Kidney capillary endothelial cell (primary cell): Measurements from ENCODE around the gene ACO1.

Experiments used
- DNase-seq: peaks from one replicate; pipeline ENCODE4 v3.0.0-alpha.2; 2018; ENCODE audit warnings: low spot score

ACO1 gene

GRCh38 chr9:32490601-32491000, 106.2 kb downstream of the ACO1 start:
- no peak for DNase-seq

DNA sequence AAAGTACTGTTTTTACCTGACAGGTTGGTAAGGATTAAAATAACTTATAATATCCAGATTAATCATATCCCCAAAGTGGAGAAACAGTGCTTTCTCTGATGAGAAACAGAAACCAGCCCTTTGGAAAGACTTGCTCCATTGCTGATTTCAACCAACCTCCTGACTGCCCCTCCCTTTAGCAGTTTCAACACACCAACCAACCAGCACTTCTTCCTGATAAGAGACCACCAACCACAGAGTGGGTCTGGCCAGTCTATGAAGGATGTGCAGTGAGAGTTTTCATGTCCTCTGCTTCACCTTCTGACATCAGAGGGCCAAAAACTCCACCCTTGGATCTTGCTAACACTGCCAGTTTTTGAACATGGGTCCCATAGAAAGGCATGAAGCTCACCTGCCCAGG, 113.5 kb downstream of the ACO1 start:
- DNase-seq, result no peak

- peak; percentile 29 for DNase-seq
Measured at GRCh38 chr9:32500768-32501167, 116.3 kb downstream of the ACO1 start.

DNA sequence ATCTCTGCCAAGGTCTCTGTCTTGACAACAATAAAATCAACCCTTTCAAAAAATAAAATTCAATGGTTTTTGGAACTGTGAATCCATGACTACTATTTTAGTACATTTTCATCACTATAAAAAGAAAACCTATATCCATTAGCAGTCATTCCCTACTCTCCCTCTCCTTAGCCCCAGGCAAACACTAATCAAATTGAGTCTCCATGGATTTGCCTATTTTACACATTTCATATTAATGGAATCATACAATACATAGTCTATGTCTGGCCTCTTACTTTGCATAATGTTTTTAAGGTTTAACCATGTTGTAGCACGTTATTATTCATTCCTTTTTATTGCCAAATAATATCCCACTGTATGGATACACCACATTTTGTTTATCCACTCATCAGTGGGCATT, 117.4 kb downstream of the ACO1 start:
- no peak for DNase-seq

- DNase-seq, result peak; percentile 60
Measured at GRCh38 chr9:32502464-32502863, 118.0 kb downstream of the ACO1 start.

DNA sequence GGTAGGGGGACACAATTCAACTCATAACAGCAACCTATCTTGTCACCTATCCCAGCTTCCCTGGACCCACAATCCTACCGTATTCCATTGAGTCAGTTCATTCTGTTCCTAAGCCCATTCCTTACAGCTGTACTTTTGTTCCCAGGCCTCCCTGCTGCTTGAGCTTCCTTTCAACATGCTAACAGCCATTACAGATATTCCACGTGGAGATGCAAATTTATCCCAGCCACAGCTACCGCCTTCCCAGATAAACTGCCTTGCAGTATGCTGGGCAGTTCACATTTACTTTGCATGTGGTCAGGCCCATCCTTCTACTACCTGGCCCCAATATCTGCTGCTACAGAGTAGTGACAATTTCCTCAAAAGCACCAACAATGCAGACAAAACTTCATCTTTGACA, 118.6 kb downstream of the ACO1 start:
- DNase-seq, result no peak
